Activated CD8-positive, alpha-beta memory T cell treated with anti-CD3 and anti-CD28 coated beads, Interleukin-2, amount 50 U/mL, for 48 hours (primary cell): ENCODE results near the gene IQGAP2.

Experiments
- DNase-seq: peaks from one replicate; pipeline ENCODE4 v3.0.0-alpha.2; 2020

The IQGAP2 gene

GRCh38 chr5:76482984-76483383 lies 79.9 kb downstream of the IQGAP2 start:
- DNase-seq: no peak

DNA sequence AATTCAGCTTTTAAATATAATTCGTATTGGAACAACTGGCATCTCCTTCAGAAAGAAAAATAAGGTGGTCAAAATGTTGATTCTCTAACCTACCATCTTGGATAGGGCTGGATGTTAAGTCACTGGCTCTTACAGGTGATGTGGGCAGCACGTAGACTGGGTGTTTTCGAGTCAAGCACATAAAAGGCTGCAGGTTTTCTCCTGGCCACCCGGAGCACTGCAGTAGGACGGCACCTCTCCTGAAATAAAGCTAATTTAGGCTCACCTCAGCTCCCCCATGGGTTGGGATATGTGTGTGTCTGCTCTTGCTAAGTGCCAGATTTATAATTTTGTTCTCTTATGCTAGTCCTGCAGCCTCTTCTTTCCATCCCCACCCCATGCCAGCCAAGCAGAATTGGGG lies 80.3 kb downstream of the IQGAP2 start:
- DNase-seq: no peak

GRCh38 chr5:76483881-76484280 lies 80.8 kb downstream of the IQGAP2 start:
- DNase-seq: no peak

- no peak for DNase-seq
Measured at GRCh38 chr5:76485511-76485910, 82.4 kb downstream of the IQGAP2 start.

DNA sequence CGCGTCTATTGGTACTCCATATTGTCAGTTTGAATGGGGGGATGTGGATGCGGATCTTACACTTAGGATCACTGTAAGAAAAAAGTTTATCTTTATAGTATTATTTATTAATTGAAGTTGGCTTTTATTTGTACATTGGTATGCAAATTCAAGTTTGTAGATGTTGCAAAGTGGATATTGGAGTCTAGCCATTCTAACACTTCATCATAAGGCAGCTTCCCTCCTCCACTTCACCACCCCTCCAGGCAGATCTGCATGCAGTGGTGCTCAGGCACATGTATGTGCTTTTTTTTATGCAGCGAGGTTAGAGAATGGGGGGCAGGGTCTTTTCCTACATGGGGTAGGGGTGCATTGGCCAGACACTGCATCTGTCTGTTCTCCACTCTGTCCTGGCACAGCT lies 84.3 kb downstream of the IQGAP2 start:
- DNase-seq: no peak

GRCh38 chr5:76487821-76488220 lies 84.7 kb downstream of the IQGAP2 start:
- no peak for DNase-seq

DNA sequence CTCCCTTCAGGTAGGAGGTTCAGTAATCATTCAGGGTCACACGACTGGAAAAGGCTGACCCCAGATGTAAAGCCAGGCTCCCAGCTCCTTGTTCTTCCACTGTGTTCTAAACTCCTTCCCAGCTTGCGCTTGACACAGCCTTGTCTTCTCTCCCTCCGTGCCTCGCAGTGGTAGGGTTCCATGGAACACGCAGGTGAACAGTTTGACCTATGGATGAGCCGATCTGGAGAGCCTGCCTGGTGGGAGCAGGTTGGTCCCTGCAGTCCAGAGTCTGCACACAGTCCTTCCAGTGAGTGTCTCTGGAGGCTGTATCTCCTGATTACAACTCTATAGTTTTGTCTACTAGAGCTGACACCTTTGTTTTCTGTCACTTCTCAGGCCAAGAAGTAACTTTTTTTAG lies 85.9 kb downstream of the IQGAP2 start:
- no peak for DNase-seq

DNA sequence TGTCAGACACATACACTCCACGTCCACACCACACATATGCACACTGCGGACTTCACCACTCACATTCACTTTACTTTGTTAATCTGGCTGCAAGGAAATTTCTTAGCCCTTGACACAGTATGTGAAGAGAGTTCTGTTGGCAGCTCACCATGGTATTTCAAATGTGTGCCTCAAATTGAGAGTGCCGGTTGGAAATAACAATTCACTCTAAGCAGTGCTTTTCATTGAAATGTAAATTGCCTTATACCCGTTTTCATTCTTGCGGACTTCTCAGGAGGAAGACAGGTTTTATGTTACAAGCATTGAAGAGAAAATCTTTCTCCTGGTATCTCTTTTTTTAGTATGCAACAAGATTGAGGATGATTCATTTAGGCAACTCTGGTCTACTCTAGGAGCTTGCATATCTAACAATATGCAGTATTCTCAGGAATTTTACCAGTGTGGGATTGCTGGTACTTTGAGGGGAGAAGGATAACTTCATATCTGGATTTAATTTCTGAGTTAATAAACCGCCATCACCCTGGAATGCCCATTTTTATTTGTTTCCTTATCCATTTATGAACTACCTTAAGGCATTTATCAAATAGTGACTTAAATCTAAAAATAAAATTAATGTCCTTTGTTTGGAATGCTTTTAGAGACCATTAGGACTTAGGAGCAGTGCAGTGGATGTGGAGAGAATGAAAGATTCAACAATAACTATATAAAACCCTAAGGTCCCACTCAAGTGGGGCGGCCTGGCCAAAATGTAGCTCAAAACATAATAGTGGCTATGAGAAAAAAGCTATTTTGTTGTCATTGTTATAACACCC lies 87.0 kb downstream of the IQGAP2 start:
- no peak for DNase-seq

DNA sequence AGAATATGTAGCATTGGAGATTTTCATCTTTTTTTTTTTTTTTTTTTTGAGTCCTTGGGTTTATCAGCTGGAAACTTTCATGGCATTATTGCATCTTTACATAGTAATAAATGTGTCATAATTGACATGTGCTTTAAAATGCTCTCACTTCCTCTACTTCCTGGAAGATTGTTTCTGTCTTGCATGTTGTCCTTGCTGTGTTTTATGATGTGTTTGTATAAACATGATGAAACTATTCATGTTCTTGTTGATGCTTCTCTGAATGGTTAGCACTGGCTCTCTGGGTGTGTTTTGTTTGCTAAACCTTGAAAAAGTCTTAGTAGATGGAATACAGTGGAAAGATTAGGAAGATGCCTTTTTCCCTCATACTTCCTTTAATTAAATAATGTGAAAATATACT lies 87.9 kb downstream of the IQGAP2 start:
- no peak for DNase-seq

DNA sequence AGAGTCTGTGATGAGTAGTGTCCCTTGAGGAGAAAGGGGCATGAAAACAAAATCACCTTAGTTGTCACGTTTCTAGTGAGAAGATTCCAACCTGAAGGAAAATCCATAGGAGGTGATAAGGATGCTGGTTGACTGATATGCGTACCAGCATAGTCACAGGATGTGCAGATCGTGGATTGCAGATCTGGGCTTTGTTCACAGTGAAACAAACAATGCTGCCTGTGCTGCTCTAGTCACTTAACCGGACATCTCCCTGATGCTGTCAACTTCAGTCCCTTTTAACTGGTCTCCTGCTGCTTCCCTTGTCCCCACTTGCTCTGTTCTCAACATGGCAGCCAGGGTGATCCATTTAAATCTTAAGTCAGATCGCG lies 89.7 kb downstream of the IQGAP2 start:
- DNase-seq: no peak

GRCh38 chr5:76493190-76493837 lies 90.2 kb downstream of the IQGAP2 start:
- no peak for DNase-seq

- DNase-seq: no peak
Measured at GRCh38 chr5:76494201-76494600, 91.1 kb downstream of the IQGAP2 start.

DNA sequence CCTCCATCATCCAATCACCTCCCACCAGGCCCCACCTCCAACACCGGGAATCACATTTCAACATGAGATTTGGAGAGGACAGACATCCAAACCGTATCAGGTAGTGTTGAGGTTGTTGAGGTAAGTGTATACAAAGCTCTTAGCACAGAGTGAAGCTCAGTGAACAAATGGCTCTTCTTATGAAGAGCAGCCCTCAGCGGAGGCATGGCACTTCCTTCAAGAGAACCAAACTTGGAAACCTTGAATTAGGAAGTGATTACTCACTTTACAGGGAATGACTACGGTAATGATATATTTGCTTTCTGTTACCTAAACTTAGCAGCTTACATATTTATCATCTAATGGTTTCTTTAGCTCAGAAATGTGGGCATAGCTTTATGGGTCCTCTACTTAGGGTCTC lies 92.8 kb downstream of the IQGAP2 start:
- no peak for DNase-seq

DNA sequence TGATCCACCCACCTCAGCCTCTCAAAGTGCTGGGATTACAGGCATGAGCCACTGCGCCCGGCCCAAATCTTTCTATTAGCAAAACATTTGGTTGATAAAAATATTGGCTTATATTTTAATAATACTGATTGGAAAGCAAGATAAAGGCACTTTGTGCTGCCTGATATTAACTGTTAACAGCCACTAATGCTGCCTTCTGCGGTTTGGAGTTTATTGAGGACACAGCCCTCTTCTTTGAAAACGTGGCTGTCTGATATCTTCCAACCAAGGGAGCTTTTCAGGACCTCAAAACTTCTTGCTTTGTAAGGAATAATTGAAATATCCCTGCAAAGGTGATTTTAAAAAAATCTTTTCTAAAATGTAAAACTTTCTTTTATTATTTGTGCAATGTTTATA lies 94.0 kb downstream of the IQGAP2 start:
- DNase-seq: no peak

DNA sequence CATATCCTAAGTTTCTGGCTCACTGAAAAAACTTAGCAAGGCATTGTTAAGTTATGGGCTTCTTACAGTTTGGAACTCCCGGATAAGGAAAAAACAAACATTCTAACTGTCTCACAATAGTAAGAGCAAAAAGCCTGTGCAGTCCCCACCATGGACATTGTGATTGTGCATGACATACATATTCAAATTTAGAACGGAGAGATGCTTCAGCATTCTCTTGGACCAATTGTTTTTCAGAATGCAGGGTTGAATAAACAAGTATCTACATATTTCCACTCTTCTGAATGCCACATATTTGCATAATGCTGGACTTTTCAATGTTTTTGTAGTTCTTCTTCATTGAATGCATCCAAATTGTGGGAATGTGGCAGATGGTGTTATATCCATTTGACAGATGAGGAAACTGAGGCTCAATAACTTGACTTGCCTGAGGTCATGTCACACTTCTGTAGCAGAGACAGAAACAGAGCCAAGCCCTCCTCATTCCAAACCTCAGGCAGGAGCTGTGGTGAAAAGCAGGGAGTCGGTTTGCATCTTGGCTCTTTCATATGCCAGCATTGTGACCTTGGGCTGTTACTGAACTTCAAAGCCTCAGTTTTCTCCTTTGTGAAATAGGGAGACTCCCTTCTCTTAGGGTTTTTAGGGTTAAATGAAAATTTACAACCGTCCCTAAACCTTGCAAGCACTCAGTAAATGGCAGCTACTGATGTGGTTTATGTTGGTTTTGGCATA lies 95.1 kb downstream of the IQGAP2 start:
- DNase-seq: no peak

DNA sequence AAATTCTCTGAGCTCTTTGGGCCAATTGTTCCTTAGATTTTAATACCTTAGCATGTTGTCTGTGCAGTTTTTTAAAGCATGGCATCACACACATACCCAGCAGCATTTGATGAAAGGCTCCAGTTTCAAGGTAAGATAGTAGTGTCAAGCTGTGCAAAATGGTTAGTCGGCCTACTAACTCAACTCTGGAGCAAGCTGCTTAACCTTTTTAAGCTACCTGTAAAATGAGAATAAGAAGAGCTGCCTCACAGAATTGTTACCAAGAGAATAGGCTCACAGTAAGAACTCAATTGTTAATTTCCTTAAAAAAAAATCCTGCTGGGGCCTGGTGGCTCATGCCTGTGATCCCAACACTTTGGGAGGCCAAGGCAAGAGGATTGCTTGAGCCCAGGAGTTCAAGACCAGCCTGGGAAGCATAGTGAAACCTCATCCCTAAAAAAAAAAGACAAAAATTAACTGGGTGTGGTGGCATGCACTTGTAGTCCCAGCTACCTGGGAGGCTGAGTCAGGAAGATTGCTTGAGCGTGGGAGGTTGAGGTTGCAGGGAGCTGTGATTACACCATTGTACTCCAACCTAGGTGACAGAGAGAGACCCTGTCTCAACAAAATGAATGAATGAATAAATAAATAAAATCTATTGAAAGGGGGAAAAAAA lies 96.5 kb downstream of the IQGAP2 start:
- DNase-seq: no peak

DNA sequence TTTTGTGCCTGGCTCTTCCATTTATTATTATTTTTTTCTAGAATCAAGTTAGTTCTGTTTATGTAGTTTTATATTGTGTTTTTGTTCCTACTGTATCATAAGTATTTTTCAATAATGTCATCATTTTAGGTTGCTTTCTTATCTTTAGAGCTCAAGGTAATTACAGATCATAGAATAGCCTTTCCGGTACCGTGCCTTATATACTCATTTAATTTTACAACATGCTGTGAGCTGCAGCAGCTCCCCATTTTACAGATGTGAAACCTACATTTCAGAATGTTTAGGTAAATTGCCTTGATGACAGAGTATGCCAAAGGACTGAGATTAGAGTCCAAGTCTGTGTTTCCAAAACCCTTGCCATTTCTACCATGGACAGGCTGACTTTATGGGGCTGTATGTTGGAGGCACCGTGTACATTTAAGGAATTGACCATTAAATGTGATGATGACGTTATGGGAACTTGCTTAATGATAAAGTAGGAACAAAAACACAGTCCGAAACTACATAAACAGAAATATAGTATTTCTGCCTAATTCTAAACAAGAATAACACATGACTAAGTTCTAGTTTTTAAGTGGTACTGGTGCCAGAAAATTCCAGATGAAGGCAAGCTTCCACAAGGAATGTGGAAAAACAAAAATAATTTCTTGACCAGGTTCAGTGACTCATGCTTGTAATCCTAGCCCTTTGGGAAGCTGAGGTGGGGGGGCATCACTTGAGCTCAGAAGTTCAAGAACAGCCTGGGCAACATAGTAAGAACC lies 97.7 kb downstream of the IQGAP2 start:
- no peak for DNase-seq

DNA sequence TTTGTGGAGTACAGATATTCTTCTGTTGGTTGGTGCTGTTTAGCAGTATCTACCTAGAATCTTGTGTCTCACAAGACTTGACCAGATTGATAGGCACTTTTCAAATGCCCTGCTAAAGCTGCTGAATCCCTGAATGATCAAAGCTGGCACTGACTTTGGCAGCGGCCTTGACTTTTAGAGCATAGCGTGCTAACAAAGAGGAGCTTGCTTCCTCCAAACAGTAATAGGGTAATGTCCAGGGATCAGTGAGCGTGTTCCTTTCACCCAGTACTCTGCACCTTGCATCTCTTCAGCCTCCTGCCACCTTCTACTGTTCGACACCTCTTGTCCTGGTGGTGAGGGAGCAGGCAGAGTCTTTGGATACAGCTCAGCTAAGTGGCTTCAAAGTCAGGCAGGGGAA lies 100.8 kb downstream of the IQGAP2 start:
- DNase-seq: no peak

DNA sequence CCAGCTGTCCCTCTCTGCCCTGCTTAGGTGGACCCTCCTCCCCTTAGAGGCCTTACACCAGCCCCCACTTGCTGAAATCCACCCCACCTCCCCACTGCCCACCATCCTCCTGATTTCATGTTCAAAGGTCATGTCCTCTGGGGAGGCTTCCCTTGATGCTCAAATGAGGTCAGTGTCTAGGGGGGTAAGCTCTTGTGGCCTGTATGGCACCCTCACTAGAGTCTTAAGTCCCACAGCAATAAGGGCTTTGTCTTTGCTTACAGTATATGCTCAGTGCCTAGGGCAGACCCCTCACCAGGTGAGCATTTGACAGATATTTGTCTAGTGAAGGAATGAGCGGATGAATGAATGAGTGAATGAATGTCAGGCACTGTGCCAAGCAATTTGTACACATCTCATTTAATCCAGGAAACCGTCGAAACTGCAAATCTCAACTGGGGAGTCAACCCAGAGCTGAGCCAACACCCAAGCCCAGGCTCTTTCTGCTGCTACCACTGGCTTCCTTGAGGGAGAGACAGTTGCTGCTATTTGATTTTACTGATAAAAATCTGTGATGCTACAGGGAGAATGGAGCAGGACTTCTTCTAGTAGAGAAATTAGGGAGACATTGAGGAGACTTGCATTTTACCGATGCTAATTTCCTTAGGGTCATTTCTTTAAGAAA lies 101.9 kb downstream of the IQGAP2 start:
- DNase-seq: no peak

GRCh38 chr5:76513476-76513875 lies 110.4 kb downstream of the IQGAP2 start:
- no peak for DNase-seq

DNA sequence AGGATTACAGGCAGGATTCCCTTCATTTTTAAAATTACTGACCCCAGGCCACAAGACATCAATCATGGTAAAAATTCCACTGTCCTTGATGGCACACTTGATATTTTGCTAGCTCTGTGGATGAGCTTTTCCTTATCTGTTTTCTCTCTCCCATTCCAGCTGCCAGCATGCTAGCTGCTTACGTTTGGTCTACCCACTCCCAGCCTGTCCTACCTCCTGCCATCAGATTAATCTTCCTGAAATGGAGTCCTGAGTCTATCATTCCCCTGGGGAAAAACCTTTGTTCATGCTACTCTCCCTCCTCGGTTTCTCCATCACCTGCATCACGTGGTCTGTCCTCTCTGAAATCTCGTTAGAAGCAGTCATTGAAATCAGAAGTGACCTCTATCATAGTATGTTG lies 111.2 kb downstream of the IQGAP2 start:
- no peak for DNase-seq

DNA sequence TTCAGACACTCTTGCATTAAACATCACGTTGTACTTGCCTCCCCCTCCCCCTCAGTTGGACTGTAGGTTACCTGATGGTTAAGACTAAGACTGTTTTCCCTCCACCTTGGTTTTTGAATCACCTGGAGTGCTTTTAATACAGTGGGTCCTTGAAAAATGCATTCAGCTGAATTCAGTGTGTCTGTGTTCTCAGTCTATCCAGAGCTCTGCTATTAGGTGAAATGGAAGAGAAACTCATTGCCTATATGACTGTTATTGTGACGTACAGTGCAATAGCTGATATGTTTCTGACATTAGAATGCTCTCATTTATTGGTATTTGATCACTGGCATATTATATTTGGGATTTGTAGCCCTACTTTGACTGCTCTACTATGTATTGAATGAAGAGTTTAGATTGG lies 111.6 kb downstream of the IQGAP2 start:
- DNase-seq: no peak
